Activated CD4-positive, alpha-beta T cell treated with anti-CD3 and anti-CD28 coated beads, Interleukin-2, amount 50 U/mL, for 1 hour (primary cell): Measurements from ENCODE around the gene NFATC4.
"Not testable (repeated sequence)": the region's sequence is repeated elsewhere in the genome, so short reads cannot be mapped to it uniquely, and the experiment has no call there.

Experiments used
- DNase-seq: peaks from one replicate; pipeline ENCODE4 v3.0.0-alpha.2; 2020

The NFATC4 gene

DNA sequence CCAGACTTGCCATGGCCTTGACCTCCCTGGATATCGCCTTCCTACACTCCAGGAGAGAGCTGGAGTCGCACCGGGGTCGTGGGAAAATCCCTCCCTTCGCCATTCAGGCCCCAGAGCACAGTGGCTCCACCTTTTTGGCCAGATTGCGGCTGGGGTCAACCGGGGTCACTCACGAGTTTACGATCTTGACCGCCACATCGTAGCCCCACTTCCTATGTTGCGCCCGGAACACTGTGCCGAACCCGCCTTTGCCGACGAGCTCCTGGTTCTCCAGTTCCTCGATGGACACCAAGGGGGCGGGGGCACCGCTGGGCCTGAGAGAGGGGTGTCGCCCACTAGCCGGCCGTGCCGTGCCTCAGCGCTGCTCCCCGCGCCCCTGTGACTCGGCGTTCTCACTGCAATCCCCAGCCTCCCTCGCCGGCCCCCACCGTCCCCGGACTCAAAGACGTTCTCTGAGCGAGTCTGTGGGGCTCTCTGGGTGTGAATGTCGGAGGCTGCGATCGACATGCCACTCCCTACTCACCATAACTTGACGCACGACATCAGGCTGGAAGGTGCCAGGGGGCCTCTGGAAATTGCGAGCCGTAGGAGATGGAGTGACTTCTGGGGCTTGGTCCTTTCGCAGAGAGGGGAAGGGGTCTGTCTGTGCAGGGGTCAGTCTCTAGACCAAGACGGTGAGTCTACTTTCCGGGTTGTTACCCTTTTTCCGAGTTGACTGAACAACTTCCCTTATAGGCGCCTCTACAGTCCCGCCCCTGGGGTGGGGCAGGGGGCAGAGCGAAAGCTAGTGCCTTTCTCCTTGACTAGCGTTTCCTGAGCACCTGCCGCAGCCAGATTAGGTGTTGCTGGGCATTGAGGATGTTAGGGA lies 28.5 kb upstream of the NFATC4 start, which contains the start of gene RIPK3:
RIPK3 (minus strand) TSS at position 708 of the 868 bp plus-strand sequence; CDS start at position 543, 165 bp downstream.
- peak; percentile 65 for DNase-seq

DNA sequence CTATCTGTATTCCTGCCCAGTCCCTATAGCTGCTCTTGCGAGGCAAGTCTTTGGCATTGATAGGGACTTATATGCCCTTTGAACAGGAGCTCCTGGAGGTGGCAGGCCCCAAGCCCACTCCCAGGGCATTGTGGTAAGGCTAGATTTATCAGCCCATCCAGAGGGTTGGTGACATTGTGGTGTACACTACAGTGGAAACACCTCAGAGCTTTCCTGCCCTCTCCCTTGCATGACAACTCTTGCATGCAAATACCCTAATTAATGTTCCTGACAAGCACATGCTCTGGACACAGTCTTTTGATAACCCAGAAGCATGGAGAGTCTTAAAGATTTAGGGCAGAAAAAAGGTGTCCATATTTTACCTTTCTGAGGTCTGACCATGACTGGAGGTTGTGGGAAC lies 27.4 kb upstream of the NFATC4 start:
- no peak for DNase-seq

DNA sequence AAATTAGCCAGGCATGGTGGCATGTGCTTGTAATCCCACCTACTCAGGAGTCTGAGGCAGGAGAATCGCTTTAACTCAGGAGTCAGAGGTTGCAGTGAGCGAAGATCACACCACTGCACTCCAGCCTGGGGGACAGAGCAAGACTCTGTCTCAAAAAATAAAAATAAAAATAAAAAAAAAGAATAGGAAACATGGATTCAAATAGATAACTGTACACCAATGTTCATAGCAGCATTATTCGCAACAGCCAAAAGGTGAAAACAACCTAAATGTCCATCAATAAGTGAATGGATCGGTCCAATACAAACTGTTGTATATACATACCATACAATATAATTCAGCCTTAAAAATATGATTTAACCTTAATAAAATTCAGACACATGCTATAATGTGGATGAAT lies 25.1 kb upstream of the NFATC4 start:
- DNase-seq, result no peak

DNA sequence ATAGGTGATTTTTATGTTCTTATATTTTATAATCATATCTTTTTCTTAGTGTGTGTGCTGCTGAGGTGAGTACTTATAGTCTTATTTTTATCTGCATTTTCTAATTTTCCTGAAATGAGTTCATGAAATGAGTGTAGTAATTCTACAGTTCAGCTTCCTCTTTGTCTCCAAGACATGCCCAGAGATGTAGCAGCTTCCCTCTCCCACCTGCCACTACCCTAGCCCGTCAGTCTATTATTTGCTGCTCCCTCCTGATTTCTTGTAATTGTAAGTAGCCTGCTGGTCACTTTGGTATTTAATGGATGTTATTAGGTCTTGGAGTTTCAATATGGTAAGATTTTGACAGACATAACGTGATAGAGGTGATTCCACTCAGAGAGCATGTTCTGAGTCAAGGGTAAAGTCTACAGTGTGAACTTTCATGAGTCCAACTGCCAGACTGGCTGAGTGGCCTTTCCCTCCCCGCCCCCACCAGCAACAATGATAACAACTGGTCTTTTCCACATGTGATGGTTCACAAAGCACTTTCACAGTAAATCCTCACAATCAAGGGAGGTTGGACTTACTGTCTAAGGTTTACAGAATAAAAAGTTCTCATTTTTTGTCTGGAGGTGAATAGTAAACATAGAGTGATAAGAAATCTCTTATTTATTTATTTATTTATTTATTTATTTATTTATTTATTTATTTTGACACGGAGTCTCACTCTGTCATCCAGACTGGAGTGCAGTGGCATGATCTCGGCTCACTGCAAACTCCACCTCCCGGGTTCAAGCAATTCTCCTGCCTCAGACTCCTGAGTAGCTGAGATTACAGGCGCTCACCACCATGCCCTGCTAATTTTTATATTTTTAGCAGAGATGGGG lies 24.0 kb upstream of the NFATC4 start:
- no peak for DNase-seq

- DNase-seq, result no peak
Observed at GRCh38 chr14:24347134-24347533, 20.9 kb upstream of the NFATC4 start.

- no peak for DNase-seq
Observed at GRCh38 chr14:24348186-24348585, 19.8 kb upstream of the NFATC4 start.

- DNase-seq, result no peak
Observed at GRCh38 chr14:24349742-24350141, 18.2 kb upstream of the NFATC4 start.

DNA sequence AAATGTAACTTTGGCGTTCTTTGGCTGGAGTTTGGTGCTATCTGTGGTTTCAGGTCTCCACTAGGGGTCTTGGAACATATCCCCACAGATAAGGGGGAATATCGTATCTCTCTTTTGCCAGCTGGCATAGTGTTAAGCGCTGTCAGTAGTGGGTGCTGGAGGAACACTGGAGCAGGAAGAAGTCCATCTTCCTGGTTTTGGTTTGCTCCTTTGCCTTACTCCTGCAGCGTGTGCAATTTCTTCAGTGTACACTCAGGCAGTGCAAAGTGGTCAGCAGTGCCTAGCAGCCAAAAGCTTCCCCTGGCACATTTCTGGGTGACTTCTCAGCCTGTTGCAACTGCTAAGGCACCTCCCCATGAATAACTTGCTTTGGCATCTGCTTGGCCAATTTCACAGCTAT lies 16.5 kb upstream of the NFATC4 start:
- DNase-seq, result no peak

DNA sequence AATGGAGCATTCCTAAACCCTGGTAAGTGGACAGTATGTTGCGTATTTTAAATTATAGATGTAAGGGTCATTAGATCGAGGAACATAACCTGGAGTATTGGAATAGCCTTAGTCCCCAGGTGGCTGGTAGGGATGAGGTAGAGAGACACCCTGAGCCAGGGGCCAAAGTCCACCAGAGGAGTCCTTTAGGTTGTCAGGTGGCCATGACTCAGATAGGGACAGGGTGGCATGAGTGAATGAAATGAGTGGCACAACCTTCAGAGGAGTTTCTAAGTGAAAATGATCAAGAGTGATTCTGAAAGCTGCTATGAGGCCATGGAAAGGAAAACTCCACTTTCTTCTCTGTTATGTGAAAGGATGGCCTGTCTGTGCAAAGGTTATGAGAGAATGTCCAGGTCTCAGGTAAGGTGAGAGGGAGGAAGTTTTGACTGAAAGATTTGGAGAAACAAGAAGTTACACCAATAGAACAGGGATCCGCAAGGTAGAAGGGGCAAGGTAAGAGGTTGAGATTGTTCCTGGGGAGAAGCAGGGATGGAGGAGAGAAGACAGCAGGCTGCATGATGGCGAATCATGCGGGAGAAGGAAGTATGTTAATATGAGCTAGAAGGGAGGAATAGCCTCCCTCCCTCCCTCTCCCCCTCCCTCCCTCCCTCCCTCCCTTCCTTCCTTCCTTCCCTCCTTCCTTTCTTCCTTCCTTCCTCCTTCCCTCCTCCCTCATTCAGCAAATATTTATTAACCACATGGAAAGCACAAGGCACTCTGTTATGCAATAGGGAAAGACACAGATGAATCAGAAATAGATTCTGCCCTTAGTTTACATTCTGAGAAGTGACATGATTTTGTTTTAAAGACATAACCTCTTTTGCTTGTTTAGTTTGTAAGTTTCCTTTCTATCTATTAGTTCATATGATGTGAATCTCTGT lies 14.2 kb upstream of the NFATC4 start:
- no peak for DNase-seq

GRCh38 chr14:24354482-24354825 lies 13.5 kb upstream of the NFATC4 start:
- DNase-seq, result not testable (repeated sequence)

DNA sequence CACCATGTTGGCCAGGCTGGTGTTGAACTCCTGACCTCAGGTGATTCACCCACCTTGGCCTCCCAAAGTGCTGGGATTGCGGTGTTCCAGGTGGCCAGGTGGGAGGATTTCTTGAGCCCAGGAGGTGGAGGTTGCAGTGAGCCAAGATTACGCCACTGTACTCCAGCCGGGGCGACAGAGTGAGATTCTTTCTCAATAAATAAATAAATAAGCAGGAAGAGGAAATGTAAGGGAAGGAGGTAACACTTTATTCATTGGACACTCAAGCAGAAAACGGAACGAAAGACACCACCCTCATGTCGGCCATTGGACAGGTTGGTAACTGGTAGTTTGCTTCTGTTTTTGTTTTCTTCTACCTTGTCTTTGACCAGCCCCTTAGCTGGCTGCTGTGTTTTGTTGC lies 13.0 kb upstream of the NFATC4 start:
- DNase-seq, result no peak

DNA sequence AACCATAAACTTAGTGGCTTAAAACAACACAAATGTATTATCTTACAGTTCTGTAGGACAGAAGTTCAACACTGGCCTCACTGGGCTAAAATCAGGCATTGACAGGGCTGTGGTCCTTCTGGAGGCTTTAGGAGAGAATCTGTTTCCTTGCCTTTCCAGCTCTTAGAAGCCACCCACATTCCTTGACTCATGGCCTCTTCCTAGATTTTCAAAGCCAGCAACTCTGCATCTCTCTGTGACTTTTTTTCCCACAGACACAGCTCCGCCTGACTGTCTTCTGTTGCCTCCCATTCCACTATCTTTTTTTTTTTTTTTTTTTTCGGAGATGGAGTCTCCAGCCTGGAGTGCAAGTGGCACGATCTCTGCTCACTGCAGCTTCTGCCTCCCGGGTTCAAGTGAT lies 11.8 kb upstream of the NFATC4 start:
- DNase-seq, result no peak

DNA sequence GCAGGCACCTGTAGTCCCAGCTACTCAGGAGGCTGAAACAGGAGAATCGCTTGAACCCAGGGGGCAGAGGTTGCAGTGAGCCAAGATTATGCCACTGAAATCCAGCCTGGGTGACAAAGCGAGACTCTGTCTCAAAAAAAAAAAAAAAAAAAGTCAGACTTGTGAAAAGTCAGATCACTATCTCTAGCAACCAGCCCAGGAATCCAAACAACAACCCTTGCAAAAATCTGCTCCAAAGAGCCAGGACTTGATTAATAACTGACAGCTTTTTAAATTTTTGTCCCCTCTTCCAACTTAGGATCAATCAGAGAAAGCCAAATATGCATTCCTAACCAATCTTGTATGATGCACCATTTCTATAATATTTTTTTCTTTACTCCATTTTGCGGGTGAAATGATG lies 7.7 kb upstream of the NFATC4 start:
- no peak for DNase-seq

- DNase-seq, result no peak
Observed at GRCh38 chr14:24361326-24361725, 6.7 kb upstream of the NFATC4 start.

DNA sequence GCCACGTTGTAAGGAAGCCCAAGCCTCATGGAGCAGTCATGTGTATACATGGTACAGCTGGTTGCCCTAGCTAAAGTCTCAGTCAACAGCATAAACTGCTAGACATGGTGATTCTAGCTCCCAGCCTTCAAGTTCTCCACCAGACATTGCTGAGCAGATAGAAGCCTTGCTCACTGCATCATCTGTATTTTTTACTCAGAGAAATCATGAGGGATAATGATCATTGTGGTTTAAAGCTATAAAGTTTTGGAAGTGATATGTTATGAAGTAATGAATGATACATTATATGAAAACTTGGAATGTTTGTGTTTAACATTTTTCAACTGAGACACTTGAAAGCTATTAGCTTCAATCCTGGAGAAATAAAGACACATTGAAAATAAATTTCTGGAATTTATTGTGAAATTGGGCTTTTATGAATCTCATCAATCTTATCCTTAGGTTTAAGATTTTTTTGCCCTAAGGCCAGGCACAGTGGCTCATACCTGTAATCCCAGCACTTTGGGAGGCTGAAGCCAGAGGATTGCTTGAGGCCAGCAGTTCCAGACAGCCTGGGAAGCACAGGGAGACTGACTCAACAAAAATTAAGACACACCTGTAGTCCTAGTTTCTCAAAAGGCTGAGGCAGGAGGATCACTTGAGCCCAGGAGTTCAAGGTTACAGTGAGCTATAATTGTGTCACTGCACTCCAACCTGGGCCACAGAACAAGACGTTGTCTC lies 5.6 kb upstream of the NFATC4 start:
- no peak for DNase-seq

DNA sequence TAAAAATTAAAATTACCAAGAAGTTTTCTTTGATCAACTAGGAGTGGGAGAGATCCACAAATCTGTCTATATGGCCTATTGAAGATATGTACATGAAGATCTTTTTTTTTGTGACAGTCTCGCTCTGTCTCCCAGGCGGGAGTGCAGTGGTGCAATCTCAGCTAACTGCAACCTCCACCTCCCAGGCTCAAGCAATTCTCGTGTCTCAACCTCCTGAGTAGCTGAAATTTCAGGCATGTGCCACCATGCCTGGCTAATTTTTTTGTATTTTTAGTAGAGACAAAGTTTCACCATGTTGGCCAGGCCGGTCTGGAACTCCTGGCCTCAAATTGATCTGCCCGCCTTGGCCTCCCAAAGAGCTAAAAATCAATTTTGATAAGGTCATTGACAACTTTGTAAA lies 4.6 kb upstream of the NFATC4 start:
- no peak for DNase-seq

- DNase-seq, result no peak
Observed at GRCh38 chr14:24364841-24365240, 3.1 kb upstream of the NFATC4 start.

DNA sequence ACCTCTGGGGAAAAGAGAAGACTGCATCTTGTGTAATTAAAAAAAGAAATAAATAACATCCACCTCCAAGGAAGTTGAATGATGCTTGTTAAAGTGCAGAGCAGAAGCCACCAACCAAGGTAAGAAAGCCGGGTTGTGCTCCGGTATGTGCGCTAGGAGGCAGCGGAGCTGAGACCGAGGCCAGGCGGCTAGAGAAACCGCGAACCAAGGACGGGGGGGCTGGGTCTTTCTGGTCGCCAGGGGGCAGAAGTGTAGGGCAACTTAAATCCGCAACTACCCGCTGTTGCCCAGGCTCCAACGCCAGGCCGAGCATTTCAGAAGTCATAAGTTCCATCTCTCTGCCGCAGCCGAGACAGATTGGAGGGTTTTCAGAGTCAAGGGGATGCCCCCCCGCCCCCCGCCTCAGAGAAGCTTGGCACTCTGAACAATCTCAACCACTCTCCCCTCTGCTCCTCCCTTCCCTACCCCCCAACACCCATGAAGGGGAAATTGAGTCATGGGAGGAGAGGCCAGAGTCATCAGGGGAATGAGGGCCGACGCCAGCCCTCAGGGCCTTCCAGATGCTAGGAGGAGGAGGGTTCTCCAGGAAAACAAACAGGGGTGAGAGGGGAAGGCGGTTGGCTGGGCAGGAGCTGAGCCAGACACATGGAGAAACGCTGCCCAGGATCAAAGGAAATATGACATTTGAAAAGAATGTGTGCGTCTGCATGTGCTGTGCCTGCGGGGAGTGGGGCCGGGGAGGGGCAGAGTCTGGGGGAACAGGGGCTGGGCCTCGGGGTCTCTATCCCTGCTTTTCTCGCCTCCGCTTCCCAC lies 2.2 kb upstream of the NFATC4 start:
- peak; percentile 49 for DNase-seq

DNA sequence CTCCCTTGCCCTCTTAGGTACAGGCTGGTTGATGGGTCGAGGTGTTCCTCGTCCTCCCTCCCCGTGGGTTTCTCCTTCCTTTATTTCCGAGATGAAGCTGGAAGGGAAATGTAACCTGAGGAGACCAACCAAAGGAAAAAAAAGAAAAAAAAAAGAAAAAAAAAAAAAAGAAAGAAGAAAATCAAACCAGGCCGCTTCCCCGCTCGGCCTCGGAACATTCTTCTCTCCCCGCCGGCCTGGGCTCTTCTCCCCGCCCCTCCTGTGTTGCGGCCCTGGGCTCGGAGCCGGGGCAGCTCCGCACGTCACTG lies 1.6 kb upstream of the NFATC4 start:
- no peak for DNase-seq

GRCh38 chr14:24366721-24367513 lies 1.1 kb upstream of the NFATC4 start:
- no peak for DNase-seq

DNA sequence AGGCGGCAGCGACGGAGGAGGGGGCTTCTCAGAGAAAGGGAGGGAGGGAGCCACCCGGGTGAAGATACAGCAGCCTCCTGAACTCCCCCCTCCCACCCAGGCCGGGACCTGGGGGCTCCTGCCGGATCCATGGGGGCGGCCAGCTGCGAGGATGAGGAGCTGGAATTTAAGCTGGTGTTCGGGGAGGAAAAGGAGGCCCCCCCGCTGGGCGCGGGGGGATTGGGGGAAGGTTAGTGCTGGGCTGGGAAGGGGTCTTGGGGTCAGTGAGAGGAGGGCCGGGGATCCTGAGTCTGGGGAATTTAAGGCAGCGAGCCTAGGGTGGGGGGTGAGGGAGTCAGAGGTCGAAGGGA lies 203 bp downstream of the NFATC4 start:
- no peak for DNase-seq
